OCI-M1 (cell line): ENCODE measurements around the gene PELO.
A peak's percentile ranks its signal among the peaks of the same experiment; 100 is the strongest.
"Not testable (repeated sequence)": the region's sequence is repeated elsewhere in the genome, so short reads cannot be mapped to it uniquely, and the experiment has no call there.

Experiments used
- DNase-seq: peaks from one replicate; lab custom pipeline; 2025; lab: John Stamatoyannopoulos, UW

PELO gene

GRCh38 chr5:52800394-52801213 is 12.9 kb downstream of the PELO start:
- peak; percentile 75 for DNase-seq

- DNase-seq: peak; percentile 48
Measured at GRCh38 chr5:52801329-52801728, 13.6 kb downstream of the PELO start.

GRCh38 chr5:52802272-52802973 is 14.7 kb downstream of the PELO start:
- DNase-seq: no peak

DNA sequence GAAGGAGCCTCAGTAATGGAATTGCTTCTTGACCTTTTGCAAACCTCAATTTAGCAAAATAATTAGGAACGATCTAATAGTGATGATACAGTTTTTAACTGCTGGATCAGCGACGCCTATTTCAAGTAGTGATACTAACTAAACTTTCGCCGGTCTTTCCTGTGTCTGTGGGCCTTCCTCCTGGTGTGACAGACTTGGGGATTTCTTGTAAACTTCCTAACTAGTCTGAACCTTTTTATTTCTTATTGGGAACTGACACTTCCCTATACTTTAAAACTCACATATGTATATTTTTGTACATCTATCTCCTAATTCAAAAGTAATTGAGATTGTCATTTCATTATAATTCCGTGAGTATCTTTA is 15.2 kb downstream of the PELO start:
- DNase-seq: no peak

DNA sequence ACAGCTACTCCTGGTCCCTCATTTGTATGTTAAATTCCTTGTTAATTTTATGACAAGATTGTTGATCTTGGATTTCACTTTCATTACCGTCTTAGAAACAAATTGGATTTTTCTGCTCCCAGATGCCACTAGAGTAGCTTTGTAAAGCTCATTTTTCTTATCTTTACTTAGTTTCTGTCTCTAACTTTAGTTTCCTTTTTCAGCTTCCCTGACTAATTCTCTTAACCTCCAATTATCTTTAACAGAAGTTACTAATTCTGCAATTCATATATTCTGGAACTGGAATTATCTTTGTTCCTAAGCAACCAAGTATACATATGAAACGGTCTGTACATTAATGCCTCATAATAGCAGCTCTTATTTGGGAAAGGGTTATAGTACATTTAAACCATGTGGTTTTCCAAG is 16.7 kb downstream of the PELO start:
- DNase-seq: peak; percentile 71

GRCh38 chr5:52804981-52805380 is 17.3 kb downstream of the PELO start:
- DNase-seq: peak; percentile 17

DNA sequence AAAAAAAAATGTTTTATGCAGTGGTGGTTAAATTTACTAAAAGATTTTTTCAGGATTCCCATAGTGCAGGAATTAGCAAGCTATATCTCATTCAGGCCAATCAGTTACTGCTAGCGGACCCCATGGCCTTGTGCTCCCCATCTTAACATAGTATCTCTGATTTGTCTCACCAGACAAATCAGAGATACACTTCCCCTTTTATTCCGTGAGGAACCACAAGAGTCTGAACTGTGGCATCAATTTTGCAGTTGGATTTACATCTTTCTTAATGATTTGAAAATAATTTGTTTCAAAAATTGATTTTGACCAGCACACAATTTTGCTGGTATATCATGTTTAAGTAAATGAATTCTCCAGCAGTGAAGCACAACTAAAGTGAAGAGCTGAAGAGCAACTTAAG is 17.9 kb downstream of the PELO start:
- DNase-seq: peak; percentile 27

GRCh38 chr5:52807037-52807436 is 19.3 kb downstream of the PELO start:
- no peak for DNase-seq

DNA sequence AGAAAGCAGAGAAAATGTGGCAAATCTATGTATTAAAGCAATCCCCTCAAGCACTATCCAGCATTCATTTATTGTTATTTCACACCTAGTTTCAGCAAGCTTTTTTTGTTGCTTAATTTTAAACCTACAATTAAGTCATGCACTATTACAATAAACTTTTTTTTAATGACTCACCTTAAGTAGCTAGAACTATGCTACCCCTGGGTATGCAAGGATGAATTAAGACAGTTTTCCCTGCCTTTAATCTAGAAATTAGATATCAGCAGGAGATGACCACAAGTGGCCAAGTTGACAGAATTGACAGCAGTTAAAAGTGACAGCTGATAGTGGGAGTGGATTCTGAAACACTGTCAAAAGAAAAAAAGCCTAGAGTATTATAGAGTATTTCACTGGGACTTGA is 20.0 kb downstream of the PELO start:
- no peak for DNase-seq

DNA sequence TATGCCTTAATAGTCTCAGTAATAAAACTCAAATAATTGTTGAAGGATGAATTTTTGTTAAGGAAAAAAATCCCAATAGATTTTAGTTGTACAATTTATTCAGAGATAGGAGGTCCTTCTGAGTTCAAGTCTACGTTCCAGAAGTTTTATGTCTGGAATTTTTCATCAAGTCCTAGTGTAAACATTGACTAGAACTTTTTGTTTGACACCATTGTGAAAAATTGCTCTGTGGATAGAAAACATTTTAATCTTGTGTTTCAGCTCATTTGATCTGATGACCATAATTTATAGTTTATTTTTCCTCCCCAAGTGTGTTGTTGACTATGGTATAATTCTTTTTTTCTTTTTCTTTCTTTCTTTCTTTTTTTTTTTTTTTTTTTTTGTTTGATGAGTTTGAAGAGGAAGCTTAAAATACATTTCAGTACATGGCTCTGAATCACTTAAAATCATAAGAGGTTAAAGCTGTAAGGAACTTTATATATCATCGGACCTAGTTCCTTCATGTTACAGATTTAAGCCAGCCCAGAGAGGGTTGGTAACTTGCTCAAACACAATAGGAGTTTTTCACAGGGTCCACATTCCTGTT is 20.7 kb downstream of the PELO start:
- DNase-seq: no peak

DNA sequence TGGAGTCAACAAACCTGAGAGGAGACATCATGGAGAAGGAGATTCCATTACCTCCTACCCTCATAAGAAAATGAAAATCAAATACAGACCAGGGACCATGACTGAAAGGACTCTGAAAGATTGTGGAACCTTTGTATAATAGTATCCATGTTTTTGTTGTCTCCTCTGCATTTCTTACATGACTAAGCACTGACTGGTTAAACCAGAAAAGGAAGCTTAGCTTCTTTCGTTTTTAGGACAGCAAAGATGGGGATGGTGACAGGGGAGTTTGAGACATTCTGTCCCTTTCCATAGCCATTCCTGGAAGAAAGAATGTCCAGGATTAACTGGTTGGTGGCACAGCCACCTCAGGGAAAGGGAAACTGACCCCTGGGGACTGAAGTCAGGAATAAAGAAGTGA is 22.2 kb downstream of the PELO start:
- peak; percentile 71 for DNase-seq

GRCh38 chr5:52810426-52810825 is 22.7 kb downstream of the PELO start:
- no peak for DNase-seq

DNA sequence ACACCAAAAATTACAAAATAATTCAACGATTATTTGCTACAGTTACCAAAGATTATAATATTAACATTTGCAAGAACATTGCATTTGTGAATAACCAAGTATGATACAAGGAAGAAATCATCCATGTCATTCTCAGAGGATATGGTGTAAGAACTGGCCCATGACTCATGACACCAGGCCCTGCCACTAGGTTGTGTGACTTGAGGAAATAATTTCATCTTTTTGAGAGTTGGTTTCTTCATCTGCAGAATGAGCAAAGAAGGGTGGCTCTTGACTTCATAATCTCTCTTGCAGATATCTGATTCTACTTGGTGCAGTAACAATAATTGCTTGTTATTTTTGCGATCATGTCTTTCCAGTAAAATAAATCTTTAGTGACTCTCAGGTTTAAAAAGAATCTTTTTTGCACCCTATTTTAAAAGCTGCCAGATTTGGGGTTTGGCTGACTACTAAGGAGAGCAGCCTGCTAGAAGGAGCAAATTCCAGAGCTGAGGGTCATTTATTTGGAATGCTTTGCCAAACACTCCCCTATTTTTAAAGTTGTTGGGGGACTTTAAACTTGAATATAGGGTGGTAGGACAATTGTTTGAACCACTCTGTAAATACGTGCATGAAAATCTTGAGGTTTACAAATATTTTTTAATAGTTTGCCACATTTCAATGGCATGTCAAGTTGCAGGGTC is 23.5 kb downstream of the PELO start:
- peak; percentile 60 for DNase-seq

DNA sequence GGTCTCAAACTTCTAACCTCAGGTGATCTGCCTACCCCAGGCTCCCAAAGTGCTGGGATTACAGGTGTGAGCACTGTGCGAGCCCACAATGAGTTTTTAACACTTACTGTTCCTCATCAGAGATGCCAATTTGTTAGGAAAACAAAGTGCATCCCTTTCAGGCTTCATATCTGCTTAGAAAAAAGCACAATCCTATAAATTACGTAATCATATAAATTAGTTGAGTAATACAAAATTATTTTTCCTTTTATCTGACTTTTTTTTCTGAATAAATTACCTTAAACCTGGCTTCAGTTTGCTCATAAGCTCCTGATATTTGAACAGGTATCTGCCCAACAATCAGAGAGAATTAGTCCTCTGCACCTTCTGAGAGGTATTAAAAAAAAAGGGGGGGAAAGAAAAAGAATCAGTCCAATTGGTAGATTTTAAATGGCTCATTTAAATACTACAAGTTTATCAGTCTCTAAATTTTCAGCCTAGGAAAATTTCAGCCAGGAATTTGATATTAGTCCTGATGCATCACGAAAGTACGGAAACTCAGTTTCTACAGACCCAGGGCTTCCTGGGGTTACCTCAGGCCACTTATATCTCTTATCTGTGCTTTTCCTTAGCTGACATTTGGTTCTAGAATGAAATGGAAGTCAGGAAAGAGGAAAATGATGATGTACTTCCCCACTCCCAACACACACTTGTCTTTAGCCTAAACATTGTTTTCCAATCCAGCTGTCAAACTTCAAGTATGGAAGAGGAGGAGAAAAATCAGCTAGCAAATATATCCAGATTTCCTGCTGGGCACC is 26.8 kb downstream of the PELO start:
- no peak for DNase-seq

- DNase-seq: no peak
Measured at GRCh38 chr5:52817818-52818217, 30.1 kb downstream of the PELO start.

DNA sequence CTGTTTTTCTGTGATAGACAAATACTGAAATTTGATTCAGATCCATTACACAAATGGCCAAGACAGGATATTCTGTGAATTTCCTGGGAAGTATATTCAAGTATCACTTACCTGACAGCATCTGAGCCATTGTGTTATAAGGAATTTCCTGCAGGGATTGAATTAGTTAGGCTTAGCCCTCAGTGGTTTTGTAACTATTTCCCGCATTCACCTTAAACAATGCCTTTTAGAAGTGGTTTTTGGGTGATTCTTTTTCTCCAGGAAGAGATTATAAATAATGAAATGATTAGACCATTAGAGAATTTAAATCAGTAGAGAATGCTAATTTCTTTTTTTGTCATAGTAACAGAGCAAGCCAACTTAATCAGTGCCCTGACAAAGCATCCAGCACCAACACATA is 30.6 kb downstream of the PELO start:
- DNase-seq: no peak

- not testable (repeated sequence) for DNase-seq
Measured at GRCh38 chr5:52818807-52819206, 31.1 kb downstream of the PELO start.

GRCh38 chr5:52821901-52822300 is 34.2 kb downstream of the PELO start:
- no peak for DNase-seq

DNA sequence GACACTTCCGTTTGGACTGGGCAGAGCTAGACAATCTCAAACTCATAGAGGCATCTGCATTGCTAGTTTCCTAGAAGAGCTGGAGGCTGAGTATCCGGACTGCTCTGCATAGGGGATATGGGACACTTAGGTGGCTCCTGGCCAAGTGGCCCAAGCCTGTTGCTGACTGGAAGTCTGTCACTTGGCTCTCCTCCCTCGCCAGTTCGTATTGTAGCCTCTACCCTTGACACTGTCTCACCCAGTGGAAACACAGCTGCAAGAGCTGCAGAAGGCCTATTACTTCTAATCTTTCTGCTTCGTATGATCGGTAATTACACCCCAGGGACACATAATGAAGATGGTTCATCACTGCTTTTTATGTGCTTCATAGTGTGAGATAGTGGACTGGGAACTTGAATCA is 34.7 kb downstream of the PELO start:
- DNase-seq: no peak

- no peak for DNase-seq
Measured at GRCh38 chr5:52824827-52825226, 37.1 kb downstream of the PELO start.

DNA sequence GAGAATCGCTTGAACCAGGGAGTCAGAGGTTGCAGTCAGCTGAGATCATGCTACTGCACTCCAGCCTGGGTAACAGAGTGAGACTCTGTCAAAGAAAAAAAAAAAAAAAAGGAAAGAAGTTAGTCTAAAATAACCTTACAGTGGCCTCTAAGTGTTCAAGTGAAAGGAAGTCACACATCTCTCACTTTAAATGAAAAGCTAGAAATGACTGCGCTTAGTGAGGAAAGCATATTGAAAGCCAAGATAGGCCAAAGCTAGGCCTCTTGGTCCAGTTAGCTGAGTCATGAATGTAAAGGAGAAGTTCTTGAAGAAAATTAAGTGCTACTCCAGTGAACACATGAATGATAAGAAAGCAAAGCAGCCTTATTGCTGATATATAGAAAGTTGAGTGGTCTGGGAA is 38.1 kb downstream of the PELO start:
- peak; percentile 91 for DNase-seq

DNA sequence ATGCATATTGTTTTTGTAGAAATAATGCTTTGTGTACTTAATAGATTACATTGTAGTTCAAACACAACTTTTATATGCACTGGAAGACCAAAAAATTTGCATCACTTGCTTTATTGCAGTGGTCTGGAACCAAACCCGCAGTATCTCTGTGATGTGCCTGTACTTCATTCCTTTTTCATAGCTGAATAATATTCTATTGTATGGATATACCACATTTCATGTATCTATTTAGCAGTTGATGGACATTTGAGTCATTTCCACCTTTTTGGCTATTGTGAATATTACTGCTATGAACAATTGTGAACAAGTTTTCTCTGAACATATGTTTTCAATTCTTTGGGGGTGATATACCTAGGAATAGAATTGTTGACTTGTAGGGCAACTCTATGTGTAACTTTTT is 40.1 kb downstream of the PELO start:
- DNase-seq: no peak
